ENCODE results near the gene FERMT1. TPM values are rescaled to one million over a fixed set of nuclear protein-coding genes. Genes with fewer than 3 reads are reported as not detected.

FERMT1 gene
- total RNA-seq, 1 donor from 2014 or later, result 0.93 TPM

DNA sequence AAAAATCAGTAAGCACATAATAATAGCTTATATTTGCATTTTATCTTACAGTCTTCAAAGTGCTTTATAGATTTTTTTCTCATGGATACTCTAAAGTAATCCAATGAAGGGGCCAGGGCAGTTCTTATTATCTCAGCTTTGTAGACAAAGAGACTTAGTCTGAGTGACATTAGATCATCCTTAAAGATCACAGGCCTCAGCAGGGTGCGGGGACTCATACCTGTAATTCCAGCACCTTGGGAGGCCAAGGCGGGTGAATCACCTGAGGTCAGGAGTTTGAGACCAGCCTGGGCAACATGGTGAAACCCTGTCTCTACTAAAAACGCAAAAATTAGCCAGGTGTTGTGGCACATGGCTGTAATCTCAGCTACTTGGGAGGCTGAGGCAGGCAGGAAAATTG lies 14.5 kb downstream of the FERMT1 start:
- Mint-ChIP-seq H3K4me1 (ENCODE audit: low read depth) (no peaks in the 10 kb centered on the region), H3K9me3 (peaks cover 5% of the 10 kb centered on the region), H3K36me3 (ENCODE audit: low read depth) (no peaks in the 10 kb centered on the region), H3K27ac (no peak overlapping the region), H3K27me3 (ENCODE audit: insufficient read depth) (no peaks in the 10 kb centered on the region), H3K4me3 (no peak overlapping the region)
- no peak for DNase-seq (ENCODE audit: low spot score)
- intact Hi-C loops (cut with micrococcal nuclease), result no loop called here

DNA sequence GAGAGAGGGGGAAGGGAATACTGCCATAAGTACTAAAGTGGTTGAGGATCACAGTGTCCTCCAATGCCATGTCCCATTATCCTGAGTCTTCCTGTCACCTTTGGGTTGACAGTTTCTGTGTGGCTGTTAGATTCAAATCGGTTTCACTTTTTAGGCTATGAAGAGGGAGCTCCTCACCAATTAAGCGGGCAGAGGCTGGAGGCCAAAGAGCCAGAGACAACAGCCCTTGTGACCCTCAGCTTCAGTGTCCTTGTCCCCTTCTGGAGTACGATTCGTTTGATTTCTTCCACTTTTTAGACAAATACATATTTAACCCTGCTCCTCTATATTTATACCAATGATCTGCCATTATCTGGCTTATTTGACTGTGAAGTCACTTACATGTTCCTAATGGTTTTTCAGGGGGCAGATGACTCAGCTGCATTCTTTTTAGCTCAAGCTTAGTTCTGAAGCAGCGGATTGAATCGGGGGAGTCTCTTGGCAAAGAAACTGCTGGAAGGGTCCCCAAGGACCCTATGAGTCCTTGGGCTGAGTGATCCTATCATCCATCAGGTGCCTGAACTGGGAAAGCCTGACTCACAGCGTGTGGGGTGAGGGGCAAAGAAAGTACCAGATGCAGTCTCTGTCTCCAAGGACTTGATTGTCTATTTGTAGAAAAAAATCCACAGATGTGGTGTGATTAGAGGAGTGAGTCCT lies 18.2 kb downstream of the FERMT1 start:
- Mint-ChIP-seq H3K4me1 (ENCODE audit: low read depth) (no peaks in the 10 kb centered on the region), H3K27me3 (ENCODE audit: insufficient read depth) (no peaks in the 10 kb centered on the region), H3K36me3 (ENCODE audit: low read depth) (no peaks in the 10 kb centered on the region), H3K27ac (no peak overlapping the region), H3K4me3 (no peak overlapping the region), H3K9me3 (no peaks in the 10 kb centered on the region)
- intact Hi-C loops (cut with micrococcal nuclease), result no loop called here
- no peak for DNase-seq (ENCODE audit: low spot score)

DNA sequence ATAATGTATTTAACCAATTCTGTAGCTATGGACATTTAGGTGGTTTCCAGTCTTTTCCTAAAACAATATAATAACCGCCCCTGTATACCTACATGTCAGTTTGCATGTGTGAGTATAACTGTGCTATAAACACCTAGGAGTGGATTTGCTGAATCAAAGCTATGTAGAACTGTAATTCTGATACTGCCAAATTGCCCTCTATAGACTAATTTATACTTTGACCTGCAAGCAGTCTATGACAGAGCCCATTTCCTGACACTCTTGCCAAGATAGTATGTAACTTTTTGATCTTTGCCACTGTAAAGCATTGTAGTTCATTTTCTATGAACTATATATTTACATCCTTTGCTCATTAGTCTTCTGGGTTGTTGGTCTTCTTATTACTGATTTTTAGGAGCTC lies 19.5 kb downstream of the FERMT1 start:
- intact Hi-C loops (cut with micrococcal nuclease), result no loop called here
- no peak for DNase-seq (ENCODE audit: low spot score)
- no peaks in the 10 kb centered on the region for H3K36me3 Mint-ChIP-seq (ENCODE audit: low read depth)
- H3K4me1 Mint-ChIP-seq (ENCODE audit: low read depth), result no peaks in the 10 kb centered on the region
- no peaks in the 10 kb centered on the region for H3K27me3 Mint-ChIP-seq (ENCODE audit: insufficient read depth)
- no peak overlapping the region for H3K4me3 Mint-ChIP-seq
- H3K9me3 Mint-ChIP-seq, result no peaks in the 10 kb centered on the region
- H3K27ac Mint-ChIP-seq, result no peak overlapping the region

DNA sequence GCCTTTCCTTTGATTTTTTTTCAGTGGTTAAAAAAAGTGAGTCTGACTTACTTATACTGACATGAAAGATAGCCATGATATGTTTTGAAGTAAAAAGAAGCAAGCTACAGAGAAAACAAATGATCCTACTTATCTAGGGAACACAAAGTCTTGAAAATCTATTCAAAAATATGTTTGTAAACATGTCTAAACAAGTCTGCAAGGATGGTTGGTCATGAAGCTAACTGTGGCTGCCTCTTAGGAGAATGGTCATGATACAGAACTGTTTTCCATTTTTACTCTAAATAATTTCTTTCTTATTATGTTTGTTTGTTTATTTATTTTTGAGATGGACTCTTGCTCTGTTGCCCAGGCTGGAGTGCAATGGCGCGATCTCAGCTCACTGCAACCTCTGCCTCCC lies 21.5 kb downstream of the FERMT1 start:
- intact Hi-C loops (cut with micrococcal nuclease), result no loop called here
- H3K27me3 Mint-ChIP-seq (ENCODE audit: insufficient read depth), result no peaks in the 10 kb centered on the region
- no peaks in the 10 kb centered on the region for H3K9me3 Mint-ChIP-seq
- no peak for DNase-seq (ENCODE audit: low spot score)
- no peaks in the 10 kb centered on the region for H3K4me1 Mint-ChIP-seq (ENCODE audit: low read depth)
- no peak overlapping the region for H3K27ac Mint-ChIP-seq
- H3K4me3 Mint-ChIP-seq, result no peak overlapping the region
- H3K36me3 Mint-ChIP-seq (ENCODE audit: low read depth), result no peaks in the 10 kb centered on the region

DNA sequence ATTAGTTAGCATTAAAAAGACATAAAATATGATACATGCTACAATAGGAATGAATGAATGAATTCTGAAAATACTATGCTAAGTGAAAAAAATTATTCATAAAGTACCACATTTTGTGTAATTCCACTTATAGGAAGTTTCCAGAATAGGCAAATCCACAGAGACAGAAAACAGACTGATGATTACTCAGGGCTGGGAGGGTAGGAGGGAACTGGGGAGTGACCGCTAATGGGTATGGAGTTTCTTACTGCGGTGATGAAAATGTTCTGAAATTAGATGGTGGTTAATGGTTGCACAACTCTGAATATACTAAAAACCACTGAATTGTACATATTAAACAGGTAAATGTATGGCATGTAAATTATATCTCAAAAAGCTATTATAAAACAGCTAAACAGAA lies 22.6 kb downstream of the FERMT1 start:
- H3K36me3 Mint-ChIP-seq (ENCODE audit: low read depth), result no peaks in the 10 kb centered on the region
- H3K27ac Mint-ChIP-seq, result no peak overlapping the region
- no peaks in the 10 kb centered on the region for H3K4me1 Mint-ChIP-seq (ENCODE audit: low read depth)
- no peak for DNase-seq (ENCODE audit: low spot score)
- H3K9me3 Mint-ChIP-seq, result no peaks in the 10 kb centered on the region
- H3K27me3 Mint-ChIP-seq (ENCODE audit: insufficient read depth), result no peaks in the 10 kb centered on the region
- intact Hi-C loops (cut with micrococcal nuclease), result no loop called here
- H3K4me3 Mint-ChIP-seq, result no peak overlapping the region

DNA sequence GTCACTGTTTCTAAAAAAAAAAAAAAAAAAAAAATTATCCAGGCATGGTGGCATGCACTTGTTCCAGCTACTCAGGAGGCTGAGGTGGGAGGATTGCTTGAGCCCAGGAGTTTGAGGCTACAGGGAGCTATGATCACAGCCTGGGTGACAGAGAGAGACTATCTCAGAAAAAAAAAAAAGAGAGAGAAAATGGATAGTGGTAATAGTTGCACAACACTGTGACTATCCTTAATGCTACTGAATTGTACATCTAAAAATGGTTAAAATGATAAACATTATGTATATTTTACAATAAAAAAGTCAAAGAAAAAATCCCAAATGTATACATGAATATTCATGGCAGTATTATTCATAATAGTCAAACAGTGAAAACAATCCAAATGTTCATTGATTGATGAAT lies 23.0 kb downstream of the FERMT1 start:
- H3K36me3 Mint-ChIP-seq (ENCODE audit: low read depth), result no peaks in the 10 kb centered on the region
- no peak for DNase-seq (ENCODE audit: low spot score)
- H3K27me3 Mint-ChIP-seq (ENCODE audit: insufficient read depth), result no peaks in the 10 kb centered on the region
- no peaks in the 10 kb centered on the region for H3K4me1 Mint-ChIP-seq (ENCODE audit: low read depth)
- H3K9me3 Mint-ChIP-seq, result no peaks in the 10 kb centered on the region
- intact Hi-C loops (cut with micrococcal nuclease), result no loop called here
- H3K27ac Mint-ChIP-seq, result no peak overlapping the region
- H3K4me3 Mint-ChIP-seq, result no peak overlapping the region

DNA sequence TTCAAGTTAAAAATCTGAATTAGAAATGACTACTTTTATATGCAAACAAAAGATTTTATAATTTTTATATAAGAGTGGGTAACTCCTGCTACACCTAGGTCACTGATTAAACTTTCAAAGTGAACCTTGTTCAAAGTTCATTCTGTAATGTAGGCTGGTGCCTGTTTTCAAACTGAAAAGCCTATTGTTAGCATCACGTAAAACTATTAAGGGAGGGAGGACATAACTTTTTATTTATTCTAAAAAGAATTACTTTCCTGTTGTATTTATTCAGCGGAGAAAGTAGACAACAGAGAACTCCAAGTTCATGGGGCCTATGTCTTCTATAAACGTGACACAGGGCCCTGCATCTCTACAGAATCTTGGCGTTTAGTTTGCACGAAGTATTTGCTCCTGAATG lies 27.4 kb downstream of the FERMT1 start:
- Mint-ChIP-seq H3K27me3 (ENCODE audit: insufficient read depth) (no peaks in the 10 kb centered on the region), H3K36me3 (ENCODE audit: low read depth) (no peaks in the 10 kb centered on the region), H3K27ac (no peak overlapping the region), H3K4me3 (no peak overlapping the region), H3K9me3 (no peaks in the 10 kb centered on the region), H3K4me1 (ENCODE audit: low read depth) (no peaks in the 10 kb centered on the region)
- DNase-seq (ENCODE audit: low spot score), result no peak
- intact Hi-C loops (cut with micrococcal nuclease), result no loop called here

DNA sequence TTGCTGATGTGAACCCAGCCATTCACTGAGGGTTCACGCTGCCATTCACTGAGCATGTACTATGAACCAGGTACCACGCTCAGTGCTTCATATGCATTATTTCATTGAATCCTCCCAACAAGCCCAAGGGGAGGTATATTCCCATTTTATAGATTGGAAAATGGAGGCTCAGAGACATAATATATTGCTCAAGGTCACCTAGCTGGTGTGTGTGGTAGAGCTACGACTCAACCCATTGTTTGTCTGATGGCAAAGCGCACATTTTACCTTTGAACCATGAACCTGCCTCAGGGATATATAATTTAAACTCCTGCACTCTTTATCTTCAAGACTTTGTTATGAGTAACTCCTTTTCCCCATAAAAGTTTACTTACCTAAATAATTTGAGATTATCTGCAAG lies 28.3 kb downstream of the FERMT1 start:
- intact Hi-C loops (cut with micrococcal nuclease), result no loop called here
- Mint-ChIP-seq H3K36me3 (ENCODE audit: low read depth) (no peaks in the 10 kb centered on the region), H3K4me3 (no peak overlapping the region), H3K4me1 (ENCODE audit: low read depth) (no peaks in the 10 kb centered on the region), H3K27ac (no peak overlapping the region), H3K9me3 (no peaks in the 10 kb centered on the region), H3K27me3 (ENCODE audit: insufficient read depth) (no peaks in the 10 kb centered on the region)
- DNase-seq (ENCODE audit: low spot score), result no peak

DNA sequence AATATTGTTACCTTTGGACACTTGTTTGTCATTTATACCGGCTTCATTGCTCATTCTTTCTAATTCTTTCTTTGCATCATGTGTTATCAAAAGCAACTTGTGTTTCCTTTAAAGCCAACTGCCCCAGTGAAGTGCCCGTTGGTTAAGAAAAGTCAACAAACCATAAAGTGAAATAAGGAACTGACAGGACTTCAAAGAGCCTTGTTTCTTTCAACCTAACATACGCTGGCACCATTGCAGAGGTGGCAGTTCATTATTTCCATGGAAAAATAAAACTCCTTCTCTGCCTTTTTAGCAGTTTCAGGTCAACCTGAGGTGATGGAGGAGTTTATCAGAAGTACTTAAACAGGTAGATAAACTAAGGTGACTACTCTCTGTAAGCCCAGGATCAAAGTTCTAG lies 28.8 kb downstream of the FERMT1 start:
- Mint-ChIP-seq H3K4me3 (no peak overlapping the region), H3K27me3 (ENCODE audit: insufficient read depth) (no peaks in the 10 kb centered on the region), H3K4me1 (ENCODE audit: low read depth) (no peaks in the 10 kb centered on the region), H3K36me3 (ENCODE audit: low read depth) (no peaks in the 10 kb centered on the region), H3K9me3 (no peaks in the 10 kb centered on the region), H3K27ac (no peak overlapping the region)
- intact Hi-C loops (cut with micrococcal nuclease), result no loop called here
- no peak for DNase-seq (ENCODE audit: low spot score)

DNA sequence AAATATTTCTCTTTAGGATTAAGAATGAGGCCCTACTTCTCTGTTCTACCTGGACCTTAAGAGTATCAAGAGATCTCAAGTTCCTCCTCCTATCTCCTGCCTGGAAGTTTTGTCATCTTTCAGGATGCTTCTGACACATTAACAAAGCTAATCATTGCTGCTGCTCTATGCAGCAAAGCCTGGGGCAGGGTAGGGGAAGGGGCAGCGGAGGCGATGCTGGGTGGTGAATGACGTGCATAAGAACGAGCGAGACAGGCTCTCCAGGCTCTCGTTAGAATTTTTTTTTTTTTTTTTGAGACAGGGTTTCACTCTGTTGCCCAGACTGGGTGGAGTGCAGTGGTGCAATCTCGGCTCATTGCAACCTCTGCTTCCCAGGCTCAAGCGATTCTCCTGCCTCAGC lies 31.2 kb downstream of the FERMT1 start:
- intact Hi-C loops (cut with micrococcal nuclease), result no loop called here

DNA sequence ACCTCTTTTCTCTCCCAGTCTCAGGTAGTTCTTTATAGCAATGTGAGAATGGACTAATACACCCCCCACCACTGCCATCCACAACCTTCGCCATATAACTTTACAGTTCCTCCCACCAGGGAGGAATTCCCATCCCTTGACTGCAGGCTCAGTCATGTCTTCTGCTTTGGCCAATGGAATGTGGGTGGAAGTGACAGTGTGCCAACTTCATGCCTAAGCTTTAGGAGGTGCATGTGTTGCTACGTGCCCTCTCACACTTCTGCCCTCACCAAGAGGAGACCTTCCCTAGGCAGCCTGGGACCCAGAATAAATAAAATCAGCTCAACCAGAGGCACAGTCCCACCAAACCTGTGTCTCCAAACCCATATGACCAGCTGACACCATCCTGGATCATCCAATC lies 36.0 kb downstream of the FERMT1 start:
- peaks cover 2% of the 10 kb centered on the region for H3K27me3 Mint-ChIP-seq (ENCODE audit: insufficient read depth)
- no peaks in the 10 kb centered on the region for H3K36me3 Mint-ChIP-seq (ENCODE audit: low read depth)
- H3K27ac Mint-ChIP-seq, result no peak overlapping the region
- no peak for DNase-seq (ENCODE audit: low spot score)
- no peaks in the 10 kb centered on the region for H3K4me1 Mint-ChIP-seq (ENCODE audit: low read depth)
- intact Hi-C loops (cut with micrococcal nuclease), result no loop called here
- H3K4me3 Mint-ChIP-seq, result no peak overlapping the region
- H3K9me3 Mint-ChIP-seq, result no peaks in the 10 kb centered on the region

More for the DNA sequence above, 31.2 kb downstream of the FERMT1 start:
- no peak overlapping the region for H3K27ac Mint-ChIP-seq
- H3K27me3 Mint-ChIP-seq (ENCODE audit: insufficient read depth), result no peaks in the 10 kb centered on the region
- H3K36me3 Mint-ChIP-seq (ENCODE audit: low read depth), result no peaks in the 10 kb centered on the region
- no peak for DNase-seq (ENCODE audit: low spot score)
- H3K4me3 Mint-ChIP-seq, result no peak overlapping the region
- H3K4me1 Mint-ChIP-seq (ENCODE audit: low read depth), result no peaks in the 10 kb centered on the region
- H3K9me3 Mint-ChIP-seq, result no peaks in the 10 kb centered on the region

DNA sequence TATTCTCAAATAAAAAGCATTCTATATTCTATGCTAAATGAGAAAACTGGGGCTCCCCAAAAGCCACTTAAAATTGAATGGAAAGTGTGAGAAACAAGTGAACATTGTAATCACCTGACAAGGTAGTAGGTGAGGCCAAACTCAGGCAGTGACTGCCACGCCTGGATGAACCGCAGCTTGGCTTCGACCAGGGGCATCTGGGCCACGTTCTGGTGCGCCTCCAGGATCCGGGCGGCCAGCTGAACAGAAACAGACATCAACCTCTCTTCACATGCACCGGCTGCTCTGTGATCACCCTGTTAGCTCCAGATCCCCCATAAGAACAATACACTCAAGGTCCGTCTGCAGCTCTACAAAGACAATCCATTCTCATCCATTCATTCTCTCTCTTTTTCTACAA lies 38.9 kb downstream of the FERMT1 start:
- H3K4me3 Mint-ChIP-seq, result no peak overlapping the region
- H3K36me3 Mint-ChIP-seq (ENCODE audit: low read depth), result no peaks in the 10 kb centered on the region
- H3K27ac Mint-ChIP-seq, result no peak overlapping the region
- no peak for DNase-seq (ENCODE audit: low spot score)
- H3K27me3 Mint-ChIP-seq (ENCODE audit: insufficient read depth), result peaks cover 2% of the 10 kb centered on the region
- H3K9me3 Mint-ChIP-seq, result no peaks in the 10 kb centered on the region
- intact Hi-C loops (cut with micrococcal nuclease), result no loop called here
- H3K4me1 Mint-ChIP-seq (ENCODE audit: low read depth), result no peaks in the 10 kb centered on the region

DNA sequence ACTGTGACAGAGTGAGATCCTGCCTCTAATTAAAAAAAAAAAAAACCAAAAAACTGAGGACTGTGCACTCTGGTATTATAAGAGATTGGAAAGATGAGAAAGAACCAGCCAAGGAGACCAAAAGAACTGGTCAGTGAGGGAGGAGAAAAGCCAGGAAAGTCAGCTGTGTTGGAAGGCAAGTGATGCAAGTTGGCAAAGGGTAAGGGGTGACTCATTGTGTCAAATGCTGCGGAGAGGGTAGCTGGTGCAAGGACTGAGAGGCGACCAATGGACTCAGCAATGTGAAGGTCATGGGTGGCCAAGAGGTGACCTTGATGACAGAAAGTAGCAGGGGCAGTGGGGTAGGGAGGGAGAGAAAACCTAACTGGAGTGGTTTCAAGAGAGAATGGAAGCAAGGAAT lies 41.6 kb downstream of the FERMT1 start:
- intact Hi-C loops (cut with micrococcal nuclease), result no loop called here
- no peak overlapping the region for H3K4me3 Mint-ChIP-seq
- H3K4me1 Mint-ChIP-seq (ENCODE audit: low read depth), result no peaks in the 10 kb centered on the region
- H3K9me3 Mint-ChIP-seq, result no peaks in the 10 kb centered on the region
- DNase-seq (ENCODE audit: low spot score), result no peak
- peaks cover 2% of the 10 kb centered on the region for H3K27me3 Mint-ChIP-seq (ENCODE audit: insufficient read depth)
- no peak overlapping the region for H3K27ac Mint-ChIP-seq
- H3K36me3 Mint-ChIP-seq (ENCODE audit: low read depth), result no peaks in the 10 kb centered on the region

DNA sequence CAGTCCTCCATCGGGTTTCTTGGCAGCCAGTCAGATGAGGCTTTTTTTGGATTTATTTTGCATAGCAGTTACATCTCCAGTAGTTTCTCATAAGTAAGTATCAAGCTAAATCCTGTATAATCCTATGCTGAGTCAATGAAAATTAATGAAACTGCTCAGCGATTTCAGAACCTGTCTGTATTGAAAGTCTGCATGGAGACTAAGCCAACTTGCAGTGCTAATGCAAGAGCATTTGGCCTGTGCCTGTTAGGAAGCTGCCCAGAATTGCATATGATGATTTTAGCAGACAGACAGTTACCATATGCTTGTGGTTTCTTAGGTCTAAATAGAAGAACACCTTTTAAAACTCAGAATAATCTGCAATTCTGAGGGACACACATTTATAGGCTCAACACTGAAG lies 43.8 kb downstream of the FERMT1 start:
- peaks cover 6% of the 10 kb centered on the region for H3K27me3 Mint-ChIP-seq (ENCODE audit: insufficient read depth)
- no peak overlapping the region for H3K4me3 Mint-ChIP-seq
- no peak overlapping the region for H3K27ac Mint-ChIP-seq
- H3K9me3 Mint-ChIP-seq, result no peaks in the 10 kb centered on the region
- no peak for DNase-seq (ENCODE audit: low spot score)
- H3K36me3 Mint-ChIP-seq (ENCODE audit: low read depth), result no peaks in the 10 kb centered on the region
- intact Hi-C loops (cut with micrococcal nuclease), result loop anchor here (10.0 kb wide), 1 partner anchor 874 kb away; no protein-coding TSS in a partner anchor
- H3K4me1 Mint-ChIP-seq (ENCODE audit: low read depth), result no peaks in the 10 kb centered on the region

Measured in activated T-helper 1 cell treated with anti-CD3 and anti-CD28 coated beads, Interleukin-12 subunit alpha, Interleukin-12 subunit beta, Interleukin-2, Interleukin-4 antibody, amounts not matched to agents 30 ng/mL and 10 ng/mL and 1 ng/mL, durations not matched to agents 14 hours and 24 hours and 36 hours (primary cell).